Measurements from ENCODE around the gene PACRG. TPM values are rescaled to one million over a fixed set of nuclear protein-coding genes. Genes with fewer than 3 reads are reported as not detected.

The PACRG gene
- total and polyA plus RNA-seq, 2 of the 4 experiments (the other 2 are of a cell fraction): not detected

GRCh38 chr6:162934844-162935243 lies 207.1 kb downstream of the PACRG start:
- H3K36me3 ChIP-seq (ENCODE audit: control insufficient read depth, insufficient read depth, low read length): no peaks in the 10 kb centered on the region
- H3K27ac ChIP-seq (ENCODE audit: insufficient read depth, low read length): no peak overlapping the region
- H2BK120ac ChIP-seq (ENCODE audit: low read depth, low read length): no peak overlapping the region
- intact Hi-C loops (cut with micrococcal nuclease) (no loop called here), in situ Hi-C loops (cut with MboI; ENCODE audit: low sequenced_read_pairs) (no loop called here), dilution Hi-C loops (cut with HindIII; ENCODE audit: low sequenced_read_pairs, unreplicated experiment) (no loop called here)
- no peak overlapping the region for H3K4me2 ChIP-seq (ENCODE audit: low read depth, low read length)
- BruUV-seq (replicated peaks): no TSS peak
- no peaks in the 10 kb centered on the region for H3K79me1 ChIP-seq (ENCODE audit: low read depth in 1 of 2, low read length in 2 of 2)
- no peak overlapping the region for H3K23ac ChIP-seq (ENCODE audit: low read depth, low read length)
- H4K20me1 ChIP-seq (ENCODE audit: insufficient read depth, low read length): no peaks in the 10 kb centered on the region
- no peak overlapping the region for H2AFZ ChIP-seq (replicated peaks; ENCODE audit: low read length, poor library complexity)
- H4K5ac ChIP-seq (ENCODE audit: low read depth, low read length): no peak overlapping the region
- no peak overlapping the region for H3K4ac ChIP-seq (ENCODE audit: low read depth, low read length)
- no CpG with 5 or more reads among the region's 1 CpG for WGBS, 2 experiments (ENCODE audit: extremely low coverage in 2 of 2, insufficient read length in 1 of 2)
- H2AK9ac ChIP-seq (replicated peaks; ENCODE audit: low read depth, low read length, poor library complexity): no peak overlapping the region
- H3K14ac ChIP-seq (replicated peaks; ENCODE audit: low read depth, low read length): no peak overlapping the region
- no peak overlapping the region for H2AK5ac ChIP-seq (ENCODE audit: low read depth, low read length)
- H4K8ac ChIP-seq (ENCODE audit: low read depth in 2 of 2, low read length in 2 of 2): no peak overlapping the region
- no peak overlapping the region for H3K56ac ChIP-seq (ENCODE audit: extremely low read depth, insufficient read depth, low read length)
- no peak overlapping the region for H4K91ac ChIP-seq (ENCODE audit: insufficient read depth, low read depth, low read length)
- no peak overlapping the region for H2BK20ac ChIP-seq (ENCODE audit: low read depth, low read length)
- ChIA-PET POLR2A (ENCODE audit: unreplicated experiment) (no interaction called here), CTCF (no interaction called here)
- TF ChIP-seq CEBPB (IDR thresholded peaks at IDR 0.05; ENCODE audit: low read depth, low read length): no peak
- no peak for TF ChIP-seq MXI1 (IDR thresholded peaks at IDR 0.05; ENCODE audit: borderline replicate concordance, low read depth, low read length)
- TF ChIP-seq BHLHE40 (IDR thresholded peaks at IDR 0.05; ENCODE audit: low read depth, low read length): no peak
- TF ChIP-seq RCOR1 (IDR thresholded peaks at IDR 0.05; ENCODE audit: insufficient replicate concordance, low read length): no peak
- no peak for TF ChIP-seq MAZ (IDR thresholded peaks at IDR 0.05; ENCODE audit: borderline replicate concordance, low read depth, low read length)
- no peak for TF ChIP-seq RFX5 (IDR thresholded peaks at IDR 0.05; ENCODE audit: low read depth, low read length)
- TF ChIP-seq CHD1 (IDR thresholded peaks at IDR 0.05; ENCODE audit: low read depth, low read length): no peak
- TF ChIP-seq ELK1 (IDR thresholded peaks at IDR 0.05; ENCODE audit: borderline replicate concordance, low read depth, low read length): no peak
- TF ChIP-seq RAD21 (IDR thresholded peaks at IDR 0.05; ENCODE audit: low read length): no peak
- TF ChIP-seq NFE2L2 (IDR thresholded peaks at IDR 0.05; ENCODE audit: low read depth, low read length): no peak
- no peak for TF ChIP-seq SMC3 (IDR thresholded peaks at IDR 0.05; ENCODE audit: low read depth, low read length)
- no peak overlapping the region for H3K18ac ChIP-seq (ENCODE audit: low read depth, low read length)
- ATAC-seq (ENCODE audit: low read depth): no peak
- H2BK5ac ChIP-seq (ENCODE audit: low read depth, low read length, poor library complexity, severe bottlenecking): no peak overlapping the region
- H2BK15ac ChIP-seq (ENCODE audit: low read depth, low read length): no peak overlapping the region
- DNase-seq: no peak
- H3K27me3 ChIP-seq (ENCODE audit: control insufficient read depth, insufficient read depth, low read length): no peaks in the 10 kb centered on the region
- 0 out of 2 replicates have a peak, but pooled peaks cover 2% of the 10 kb centered on the region for H3K9me3 ChIP-seq (ENCODE audit: control insufficient read depth, insufficient read depth, low read length)
- H3K9me1 ChIP-seq (ENCODE audit: insufficient read depth, low read length): no peaks in the 10 kb centered on the region
- no peak overlapping the region for H3K9ac ChIP-seq (ENCODE audit: low read depth, low read length)
- no peak overlapping the region for H3K4me3 ChIP-seq (ENCODE audit: insufficient read depth, low read depth, low read length)
- H3K4me1 ChIP-seq (ENCODE audit: control insufficient read depth, insufficient read depth, low read length): no peaks in the 10 kb centered on the region
